CD4-positive, alpha-beta T cell treated with Interleukin-1 beta for 1 hour (primary cell): ENCODE data around the gene LEFTY2.
A peak's percentile ranks its signal among the peaks of the same experiment; 100 is the strongest.

Source experiments
- DNase-seq, 2 donors: peaks; one replicate each; pipeline ENCODE4 v3.0.0-alpha.2; 2020 to 2022

LEFTY2 gene

DNA sequence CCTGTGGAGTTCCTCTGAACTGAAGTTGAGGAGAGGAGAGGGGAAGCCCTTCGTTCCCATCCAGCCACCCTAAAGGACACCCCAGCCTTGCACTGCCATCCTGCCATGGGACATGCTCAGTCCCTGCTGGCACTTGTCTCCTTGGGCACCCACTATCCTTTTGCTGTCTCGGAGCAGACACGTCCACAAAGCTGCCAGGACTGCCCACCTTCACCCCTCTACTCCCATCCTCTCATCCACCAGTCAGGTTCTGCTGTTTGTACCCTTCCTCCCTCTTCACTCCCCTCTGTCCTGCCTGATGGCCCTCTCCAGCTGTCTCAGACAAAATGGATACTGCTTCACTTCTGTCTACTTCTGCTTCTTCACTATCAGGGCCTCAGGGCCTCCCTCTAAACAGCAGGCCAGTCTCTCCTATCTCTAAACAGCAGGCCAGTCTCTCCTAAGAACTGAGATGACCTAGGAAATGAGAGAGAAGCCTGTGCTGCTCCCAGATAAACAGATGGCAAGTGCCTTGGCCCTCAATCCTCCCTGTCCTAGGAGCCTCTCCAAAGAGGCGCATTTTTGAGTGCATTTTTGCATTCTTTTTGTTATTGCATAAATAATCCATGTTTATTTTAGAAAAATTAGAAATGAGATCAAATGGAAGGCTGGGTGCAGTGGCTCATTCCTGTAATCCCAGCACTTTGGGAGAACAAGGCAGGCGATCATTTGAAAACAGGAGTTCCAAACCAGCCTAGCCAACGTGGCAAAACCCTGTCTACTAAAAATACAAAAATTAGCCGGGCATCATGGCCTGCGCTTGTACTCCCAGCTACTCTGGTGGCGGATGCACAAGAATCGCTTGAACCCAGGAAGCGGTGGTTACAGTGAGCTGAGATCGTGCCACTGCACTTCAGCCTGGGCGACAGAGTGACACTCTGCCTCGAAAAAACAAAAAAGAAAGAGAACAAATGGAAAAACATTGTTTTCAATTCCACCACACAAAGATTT, 12.5 kb downstream of the LEFTY2 start:
- peak in 1 of 2 donors; percentile 35 for DNase-seq

DNA sequence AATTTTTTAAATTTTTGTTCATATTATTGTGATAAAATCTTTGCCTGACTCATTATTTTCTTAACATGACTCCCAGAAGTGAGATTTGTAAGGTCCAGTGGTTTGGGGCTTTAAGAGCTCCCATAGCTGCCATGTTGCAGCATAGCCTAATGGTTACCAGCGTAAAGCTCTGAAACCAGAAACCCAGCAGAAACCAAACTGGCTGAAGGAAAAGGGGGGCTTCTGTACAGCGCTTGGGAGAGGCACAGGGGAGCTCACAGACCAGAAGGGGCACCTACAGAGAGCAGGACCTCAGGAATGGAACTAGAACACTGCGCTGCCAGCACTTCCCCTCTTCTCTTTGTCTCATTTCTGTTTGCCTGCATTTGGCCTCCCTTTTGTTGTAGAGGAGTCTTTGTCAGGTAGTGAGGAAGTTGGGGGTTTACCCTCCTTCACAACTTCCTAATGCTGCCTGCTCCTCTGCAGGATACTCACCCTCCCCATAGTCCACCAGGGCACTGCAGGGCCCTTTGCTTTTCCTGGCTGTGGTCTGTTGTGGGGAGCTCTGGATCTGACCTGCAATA, 14.4 kb downstream of the LEFTY2 start:
- no peak for DNase-seq

GRCh38 chr1:225923692-225924555, 17.1 kb downstream of the LEFTY2 start, which contains the start of gene PYCR2:
Gene PYCR2, minus strand, starts transcription at chr1:225924250. Its CDS starts 140 bp downstream, at chr1:225924110.
- peak; percentile 95 to 96 for DNase-seq

DNA sequence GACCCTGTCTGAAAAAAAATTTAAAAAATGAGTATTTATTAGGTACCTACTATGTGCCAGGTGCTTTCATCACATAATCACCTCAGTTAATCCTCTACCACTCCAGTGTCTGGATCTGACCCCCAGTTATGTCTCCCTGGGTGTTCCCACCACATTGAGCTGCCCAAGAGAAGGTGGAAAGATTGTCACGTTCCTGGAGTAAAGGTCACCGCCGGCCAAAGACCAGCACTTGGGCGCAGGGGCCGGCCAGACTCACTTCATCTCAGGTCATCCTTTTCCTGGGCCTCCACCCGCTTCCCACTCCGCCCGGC, 17.7 kb downstream of the LEFTY2 start:
- no peak for DNase-seq

GRCh38 chr1:225921734-225922709, 19.0 kb downstream of the LEFTY2 start:
- no peak for DNase-seq

GRCh38 chr1:225919906-225920305, 21.1 kb downstream of the LEFTY2 start:
- DNase-seq = no peak

DNA sequence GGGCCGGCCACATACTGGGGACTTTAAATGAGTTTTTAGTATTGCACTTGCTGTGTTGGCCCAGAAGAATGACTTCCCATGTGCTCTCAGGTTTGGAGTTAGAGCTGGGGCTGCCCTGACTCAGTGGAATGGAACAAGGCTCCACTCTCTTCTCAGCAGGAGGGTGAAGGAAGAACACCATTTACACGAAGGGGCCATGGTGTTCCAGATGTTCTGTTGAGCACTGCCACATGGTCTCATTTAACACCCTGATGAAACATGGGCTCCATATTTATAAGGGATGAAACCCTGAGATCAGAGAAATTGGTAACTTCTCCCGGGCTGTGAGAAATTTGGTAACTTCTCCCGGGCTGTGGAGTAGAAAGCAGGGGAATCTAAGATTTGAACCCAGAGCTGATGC, 22.7 kb downstream of the LEFTY2 start:
- DNase-seq = no peak

- DNase-seq = no peak
Observed at GRCh38 chr1:225917536-225917935, 23.5 kb downstream of the LEFTY2 start.

- no peak for DNase-seq
Observed at GRCh38 chr1:225917101-225917500, 23.9 kb downstream of the LEFTY2 start.

DNA sequence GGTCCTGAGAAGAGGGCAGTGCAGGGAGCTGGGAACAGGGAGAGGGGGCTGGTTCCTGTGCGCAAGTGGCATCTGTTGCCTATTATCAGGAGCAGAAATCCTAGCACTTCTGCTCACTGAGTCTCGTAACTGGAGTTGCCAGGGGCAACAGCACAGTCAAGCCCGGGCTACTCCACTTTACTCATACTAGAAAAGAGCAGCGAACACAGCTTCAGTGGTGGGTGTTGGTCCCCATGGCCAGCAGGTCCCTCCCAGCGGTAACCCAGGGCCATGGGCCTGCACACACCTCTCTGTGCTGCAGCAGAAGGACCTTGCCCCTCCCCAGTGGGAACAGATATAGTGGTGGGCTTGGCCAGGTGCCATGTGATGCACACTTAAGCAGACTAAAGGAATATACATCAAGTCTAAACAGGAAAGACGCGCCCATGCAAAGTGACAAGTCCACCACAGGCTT, 25.5 kb downstream of the LEFTY2 start:
- DNase-seq = no peak

DNA sequence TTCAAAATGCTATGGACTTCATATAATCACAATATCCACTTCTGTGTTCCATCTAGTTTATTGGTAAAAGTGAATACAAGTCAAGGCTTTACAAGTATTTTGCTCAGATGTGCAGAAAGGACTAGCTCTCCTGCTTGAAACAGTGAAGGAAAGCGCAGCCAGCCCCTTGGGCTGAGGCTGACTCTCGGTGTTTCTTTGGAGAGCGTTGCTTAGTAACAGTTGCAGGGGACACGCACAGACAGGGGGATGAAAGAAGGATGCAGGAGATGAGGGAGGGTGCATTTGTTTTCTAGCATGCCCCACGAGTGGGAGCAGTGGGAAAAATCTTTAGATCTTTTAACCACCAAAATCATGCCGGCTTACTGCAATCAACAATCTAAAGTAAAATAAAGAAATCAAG, 26.1 kb downstream of the LEFTY2 start:
- DNase-seq = no peak

DNA sequence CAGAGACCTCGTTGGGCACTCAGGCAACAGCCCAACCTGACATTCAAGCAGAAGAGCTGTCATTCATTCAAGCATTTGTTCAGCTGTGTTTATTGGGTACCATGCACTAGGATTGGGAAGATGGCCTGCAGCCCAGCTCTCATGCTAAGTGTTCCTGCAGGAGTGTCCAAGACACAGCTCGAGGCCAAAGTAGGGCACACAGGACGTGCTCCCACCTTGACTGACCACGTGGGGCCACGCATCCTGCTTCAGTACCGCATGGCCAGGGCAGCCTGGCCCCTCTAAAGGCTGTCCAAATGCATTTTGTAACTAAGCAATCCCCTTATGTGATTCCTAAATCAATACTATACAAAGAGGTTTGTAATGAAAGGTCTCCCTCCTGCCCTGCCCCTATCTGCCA, 26.6 kb downstream of the LEFTY2 start:
- no peak for DNase-seq

DNA sequence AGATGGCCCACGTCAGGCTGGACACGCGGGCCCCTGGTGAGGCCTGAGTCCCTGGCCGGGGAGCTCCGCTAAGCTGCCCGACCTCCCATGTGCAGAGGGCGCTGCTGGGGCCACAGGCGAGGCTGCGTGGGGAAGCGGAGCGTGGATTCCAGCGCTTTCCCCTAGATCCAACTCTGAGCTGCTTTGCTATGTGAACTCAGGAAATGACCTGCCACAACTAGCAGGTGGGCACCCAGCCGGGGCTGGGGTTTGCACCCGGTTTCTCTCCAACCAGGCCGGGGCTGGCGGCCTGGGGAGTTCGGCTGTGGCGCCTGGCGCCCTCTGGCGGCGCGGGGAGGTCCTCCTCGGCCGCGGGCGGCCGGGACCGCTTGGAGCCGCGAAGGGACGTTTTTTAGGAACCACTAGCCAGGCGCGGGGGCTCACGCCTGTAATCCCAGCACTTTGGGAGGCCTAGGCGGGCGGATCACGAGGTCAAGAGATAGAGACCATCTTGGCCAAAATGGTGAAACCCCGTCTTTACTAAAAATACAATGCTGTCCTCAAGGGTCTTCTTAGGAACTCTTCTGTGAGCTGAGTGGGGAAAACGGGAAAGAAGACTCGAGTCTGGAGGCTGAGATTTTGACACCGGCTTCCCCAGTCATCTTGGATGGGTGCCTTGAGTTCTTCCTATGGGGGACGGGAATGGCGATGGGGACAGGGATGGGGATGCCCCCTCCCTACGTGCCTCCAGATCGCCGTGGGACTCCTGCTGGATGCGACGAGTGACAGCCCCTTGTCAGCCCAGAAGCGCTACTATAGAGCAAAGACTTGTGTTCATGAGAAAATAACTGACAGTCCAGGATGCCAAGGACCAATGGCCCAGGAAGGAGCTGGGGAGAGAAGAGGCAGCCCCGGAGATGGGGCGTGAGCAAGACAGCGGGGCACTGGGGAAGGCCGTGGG, 29.6 kb downstream of the LEFTY2 start:
- DNase-seq = peak; percentile 72 to 73

DNA sequence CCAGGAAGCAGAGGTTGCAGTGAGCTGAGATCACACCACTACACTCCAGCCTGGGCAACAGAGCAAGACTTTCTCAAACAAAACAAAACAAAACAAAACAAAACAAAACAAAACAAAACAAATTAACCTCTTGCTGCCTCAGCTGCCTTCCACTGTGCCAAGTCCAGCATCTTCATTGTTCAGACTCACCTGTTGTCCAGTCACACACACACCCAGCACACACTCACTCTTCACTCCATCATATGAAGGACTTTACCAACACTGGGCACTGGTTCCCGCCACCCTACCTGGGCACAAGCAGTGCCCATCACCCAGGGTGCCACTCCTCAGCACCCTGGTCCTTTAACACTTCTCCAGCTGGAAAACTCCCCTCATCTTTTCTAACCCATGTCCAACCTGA, 31.5 kb downstream of the LEFTY2 start:
- no peak for DNase-seq

DNA sequence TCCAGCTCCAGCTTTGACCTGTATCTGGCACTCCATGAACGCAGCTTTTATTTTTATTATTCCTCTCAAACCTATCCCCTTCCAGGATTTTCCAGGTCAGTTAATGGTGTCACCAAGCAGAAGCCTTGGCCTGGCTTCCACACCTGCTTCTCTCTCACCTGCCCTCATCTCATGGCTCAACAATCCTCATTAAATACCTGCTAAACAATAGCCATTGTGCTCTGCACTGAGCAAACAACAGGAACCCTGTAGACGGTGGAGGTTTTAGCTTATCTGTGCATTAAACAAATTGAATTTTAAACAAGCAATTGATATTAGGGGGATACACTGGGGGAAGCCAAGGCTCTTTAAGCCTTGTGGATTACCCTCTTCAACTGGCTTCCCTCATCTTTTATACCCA, 32.2 kb downstream of the LEFTY2 start:
- DNase-seq = no peak

DNA sequence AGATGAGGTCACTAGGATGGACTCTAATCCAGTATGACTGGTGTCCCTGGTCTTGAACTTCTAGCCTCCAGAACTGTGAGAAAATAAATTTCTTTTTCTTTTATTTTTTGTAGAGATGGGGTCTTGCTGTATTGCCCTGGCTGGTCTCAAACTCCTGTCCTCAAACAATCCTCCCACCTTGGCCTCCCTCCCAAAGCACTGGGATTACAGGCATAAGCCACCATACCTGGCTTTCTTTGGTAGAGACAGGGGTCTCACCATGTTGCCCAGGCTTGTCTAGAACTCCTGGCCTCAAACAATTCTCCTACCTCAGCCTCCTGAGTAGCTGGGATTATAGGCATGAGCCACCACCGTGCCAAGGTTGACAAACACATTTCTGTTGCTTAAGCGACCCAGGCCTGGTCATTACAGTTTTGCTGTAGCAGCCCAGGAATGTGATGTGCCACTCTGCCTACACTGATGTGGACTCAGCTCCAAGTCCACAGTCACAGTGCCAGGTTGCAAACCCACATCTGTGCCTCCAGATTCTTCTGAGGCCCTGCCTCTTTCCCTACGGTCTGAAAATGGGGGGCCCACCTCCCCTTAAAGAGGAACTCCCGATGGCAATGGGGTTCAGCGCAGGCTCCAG, 32.9 kb downstream of the LEFTY2 start:
- DNase-seq = no peak

- no peak for DNase-seq
Observed at GRCh38 chr1:225907341-225907740, 33.7 kb downstream of the LEFTY2 start.

- DNase-seq = no peak
Observed at GRCh38 chr1:225906467-225906866, 34.6 kb downstream of the LEFTY2 start.

DNA sequence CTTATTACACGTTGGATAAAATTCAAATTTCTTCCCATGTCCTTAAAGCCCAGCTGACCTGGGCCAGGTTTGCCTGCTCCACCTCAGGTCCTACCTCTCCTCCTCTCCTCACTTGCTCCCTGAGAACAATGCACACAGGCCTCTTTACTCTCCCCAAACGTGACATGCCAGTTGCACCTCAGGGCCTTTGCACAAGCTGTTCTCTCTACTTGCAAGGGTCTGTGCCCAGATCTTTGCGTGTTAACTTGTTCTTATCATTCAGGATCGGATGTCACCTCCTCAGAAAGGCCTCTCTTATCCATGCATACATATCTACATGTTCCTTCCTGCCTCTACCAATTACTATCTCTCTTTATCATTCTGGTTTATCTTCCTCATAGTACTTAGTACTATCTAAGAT, 37.4 kb downstream of the LEFTY2 start:
- DNase-seq = no peak
